ENCODE results near the gene SLC2A10. TPM values are rescaled to one million over a fixed set of nuclear protein-coding genes. Genes with fewer than 3 reads are reported as not detected.

SLC2A10 gene
- total RNA-seq, 2 donors from 2014 or later: 19.8 to 49.0 TPM

GRCh38 chr20:46741924-46742668 is 32.6 kb downstream of the SLC2A10 start:
- H3K4me3 ChIP-seq: no peak overlapping the region
- peaks cover 0 to 2% of the 10 kb centered on the region in 2 donors for H3K4me1 ChIP-seq (ENCODE audit: control insufficient read depth in 1 of 2, low read depth in 2 of 2)
- H3K27ac ChIP-seq: no peak overlapping the region
- TF ChIP-seq CTCF (IDR thresholded peaks at IDR 0.05): no peak
- ATAC-seq (ENCODE audit: insufficient number of reproducible peaks, low FRiP score, low read depth): no peak
- no peak for DNase-seq (ENCODE audit: low spot score)
- H3K27me3 ChIP-seq (replicated peaks; ENCODE audit: insufficient read depth): no peaks in the 10 kb centered on the region
- no peaks in the 10 kb centered on the region for H3K36me3 ChIP-seq
- H3K9me3 ChIP-seq: no peaks in the 10 kb centered on the region

GRCh38 chr20:46742669-46743045 is 33.2 kb downstream of the SLC2A10 start:
- Histone ChIP-seq H3K27ac (no peak overlapping the region), H3K36me3 (no peaks in the 10 kb centered on the region), H3K4me1 (ENCODE audit: control insufficient read depth in 1 of 2, low read depth in 2 of 2) (no peaks in the 10 kb centered on the region), H3K4me3 (no peak overlapping the region), H3K27me3 (replicated peaks; ENCODE audit: insufficient read depth) (no peaks in the 10 kb centered on the region), H3K9me3 (no peaks in the 10 kb centered on the region)
- DNase-seq (ENCODE audit: low spot score): no peak
- no peak for TF ChIP-seq CTCF (IDR thresholded peaks at IDR 0.05)
- ATAC-seq (ENCODE audit: insufficient number of reproducible peaks, low FRiP score, low read depth): no peak

- ATAC-seq (ENCODE audit: insufficient number of reproducible peaks, low FRiP score, low read depth) (no peak), DNase-seq (ENCODE audit: low spot score) (no peak)
- no peak for TF ChIP-seq CTCF (IDR thresholded peaks at IDR 0.05)
- Histone ChIP-seq H3K4me3 (no peak overlapping the region), H3K36me3 (no peaks in the 10 kb centered on the region), H3K27me3 (replicated peaks; ENCODE audit: insufficient read depth) (no peaks in the 10 kb centered on the region), H3K4me1 (ENCODE audit: control insufficient read depth in 1 of 2, low read depth in 2 of 2) (no peaks in the 10 kb centered on the region), H3K9me3 (no peaks in the 10 kb centered on the region), H3K27ac (no peak overlapping the region)
Measured at GRCh38 chr20:46743088-46743487, 33.6 kb downstream of the SLC2A10 start.

GRCh38 chr20:46746956-46747526 is 37.6 kb downstream of the SLC2A10 start:
- no peaks in the 10 kb centered on the region for H3K36me3 ChIP-seq
- no peak overlapping the region for H3K27ac ChIP-seq
- H3K4me1 ChIP-seq (ENCODE audit: control insufficient read depth in 1 of 2, low read depth in 2 of 2): no peaks in the 10 kb centered on the region
- no peak for DNase-seq (ENCODE audit: low spot score)
- TF ChIP-seq CTCF (IDR thresholded peaks at IDR 0.05): no peak
- no peak overlapping the region for H3K4me3 ChIP-seq
- no peaks in the 10 kb centered on the region for H3K27me3 ChIP-seq (replicated peaks; ENCODE audit: insufficient read depth)
- no peaks in the 10 kb centered on the region for H3K9me3 ChIP-seq
- no peak for ATAC-seq (ENCODE audit: insufficient number of reproducible peaks, low FRiP score, low read depth)

GRCh38 chr20:46749147-46749546 is 39.7 kb downstream of the SLC2A10 start:
- DNase-seq (ENCODE audit: low spot score) (no peak), ATAC-seq (ENCODE audit: insufficient number of reproducible peaks, low FRiP score, low read depth) (no peak)
- Histone ChIP-seq H3K4me1 (ENCODE audit: control insufficient read depth in 1 of 2, low read depth in 2 of 2) (no peaks in the 10 kb centered on the region), H3K36me3 (no peaks in the 10 kb centered on the region), H3K27ac (no peak overlapping the region), H3K27me3 (replicated peaks; ENCODE audit: insufficient read depth) (no peaks in the 10 kb centered on the region), H3K4me3 (no peak overlapping the region), H3K9me3 (no peaks in the 10 kb centered on the region)
- TF ChIP-seq CTCF (IDR thresholded peaks at IDR 0.05): no peak

Data from thoracic aorta (tissue), 2 donors.